C4-2B (cell line): Measurements from ENCODE around the gene DAD1.

Experiments
- ZFX ChIP-seq: fragments of 450-650 bp; IDR thresholded peaks from 2 replicates; pipeline ENCODE4 v1.6.1; 2017
- TF ChIP-seq, protein P1 (sequence below): fragments of 450-650 bp; conservative IDR thresholded peaks from 2 replicates; pipeline ENCODE4 v1.5.1; 2017; ENCODE audit warnings: mild to moderate bottlenecking

DNA sequence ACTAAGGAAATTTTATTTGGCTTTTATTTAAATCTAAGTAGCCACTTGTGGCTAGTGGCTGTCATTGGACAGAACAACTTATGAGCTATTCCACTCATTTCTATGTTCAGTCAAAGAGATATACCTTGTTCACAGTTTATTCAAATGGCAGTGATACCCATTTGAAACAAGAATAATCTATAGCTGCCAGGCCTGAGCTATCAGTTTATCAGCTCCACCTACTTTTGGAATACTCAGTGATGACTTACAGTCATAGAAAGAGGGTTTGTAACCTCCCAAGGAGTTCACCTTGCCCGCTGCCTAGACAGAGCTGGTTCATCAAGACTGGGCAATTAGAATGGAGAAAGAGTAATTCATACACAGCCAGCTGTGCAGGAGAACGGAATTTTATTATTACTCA, 4.6 kb upstream of the DAD1 start:
- TF ChIP-seq, protein P1, sequence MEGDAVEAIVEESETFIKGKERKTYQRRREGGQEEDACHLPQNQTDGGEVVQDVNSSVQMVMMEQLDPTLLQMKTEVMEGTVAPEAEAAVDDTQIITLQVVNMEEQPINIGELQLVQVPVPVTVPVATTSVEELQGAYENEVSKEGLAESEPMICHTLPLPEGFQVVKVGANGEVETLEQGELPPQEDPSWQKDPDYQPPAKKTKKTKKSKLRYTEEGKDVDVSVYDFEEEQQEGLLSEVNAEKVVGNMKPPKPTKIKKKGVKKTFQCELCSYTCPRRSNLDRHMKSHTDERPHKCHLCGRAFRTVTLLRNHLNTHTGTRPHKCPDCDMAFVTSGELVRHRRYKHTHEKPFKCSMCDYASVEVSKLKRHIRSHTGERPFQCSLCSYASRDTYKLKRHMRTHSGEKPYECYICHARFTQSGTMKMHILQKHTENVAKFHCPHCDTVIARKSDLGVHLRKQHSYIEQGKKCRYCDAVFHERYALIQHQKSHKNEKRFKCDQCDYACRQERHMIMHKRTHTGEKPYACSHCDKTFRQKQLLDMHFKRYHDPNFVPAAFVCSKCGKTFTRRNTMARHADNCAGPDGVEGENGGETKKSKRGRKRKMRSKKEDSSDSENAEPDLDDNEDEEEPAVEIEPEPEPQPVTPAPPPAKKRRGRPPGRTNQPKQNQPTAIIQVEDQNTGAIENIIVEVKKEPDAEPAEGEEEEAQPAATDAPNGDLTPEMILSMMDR = no peak
- no peak for TF ChIP-seq ZFX
